ENCODE data around the gene CAP2.
"Not testable (repeated sequence)": the region's sequence is repeated elsewhere in the genome, so short reads cannot be mapped to it uniquely, and the experiment has no call there.

Gene CAP2

GRCh38 chr6:17536586-17536985 lies 143.2 kb downstream of the CAP2 start:
- no peaks in the 10 kb centered on the region for H3K9me3 ChIP-seq (ENCODE audit: control insufficient read depth, insufficient read depth, low read length)

GRCh38 chr6:17542243-17542642 lies 148.8 kb downstream of the CAP2 start:
- H3K27ac ChIP-seq (ENCODE audit: low read depth, low read length) = no peak overlapping the region
- H3K4me1 ChIP-seq (ENCODE audit: control insufficient read depth, insufficient read depth, low read length) = no peaks in the 10 kb centered on the region
- no peaks in the 10 kb centered on the region for H3K27me3 ChIP-seq (ENCODE audit: control insufficient read depth, insufficient read depth, low read length)
- no peaks in the 10 kb centered on the region for H3K9me3 ChIP-seq (ENCODE audit: control insufficient read depth, insufficient read depth, low read length)
- H3K36me3 ChIP-seq (ENCODE audit: control insufficient read depth, insufficient read depth, low read length) = peaks cover 5% of the 10 kb centered on the region; the same call in 1 of the 2 replicates
- H3K9ac ChIP-seq (ENCODE audit: low read depth, low read length) = no peak overlapping the region
- H3K4me3 ChIP-seq (ENCODE audit: low read depth, low read length) = no peak overlapping the region

More at GRCh38 chr6:17536586-17536985, 143.2 kb downstream of the CAP2 start:
- Histone ChIP-seq H3K9ac (ENCODE audit: low read depth, low read length) (no peak overlapping the region), H3K36me3 (ENCODE audit: control insufficient read depth, insufficient read depth, low read length) (no peaks in the 10 kb centered on the region), H3K27ac (ENCODE audit: low read depth, low read length) (no peak overlapping the region), H3K27me3 (ENCODE audit: control insufficient read depth, insufficient read depth, low read length) (no peaks in the 10 kb centered on the region), H3K4me3 (ENCODE audit: low read depth, low read length) (no peak overlapping the region), H3K4me1 (ENCODE audit: control insufficient read depth, insufficient read depth, low read length) (no peaks in the 10 kb centered on the region)

GRCh38 chr6:17545681-17546080 lies 152.3 kb downstream of the CAP2 start:
- not testable (repeated sequence) for H3K4me1 ChIP-seq (ENCODE audit: control insufficient read depth, insufficient read depth, low read length); H3K4me3 ChIP-seq (ENCODE audit: low read depth, low read length); H3K27me3 ChIP-seq (ENCODE audit: control insufficient read depth, insufficient read depth, low read length); H3K27ac ChIP-seq (ENCODE audit: low read depth, low read length); H3K9me3 ChIP-seq (ENCODE audit: control insufficient read depth, insufficient read depth, low read length); H3K36me3 ChIP-seq (ENCODE audit: control insufficient read depth, insufficient read depth, low read length); H3K9ac ChIP-seq (ENCODE audit: low read depth, low read length)

GRCh38 chr6:17551383-17551958 lies 158.1 kb downstream of the CAP2 start:
- Histone ChIP-seq H3K27me3 (ENCODE audit: control insufficient read depth, insufficient read depth, low read length) (no peaks in the 10 kb centered on the region), H3K9ac (ENCODE audit: low read depth, low read length) (no peak overlapping the region), H3K4me1 (ENCODE audit: control insufficient read depth, insufficient read depth, low read length) (no peaks in the 10 kb centered on the region), H3K4me3 (ENCODE audit: low read depth, low read length) (no peak overlapping the region), H3K36me3 (ENCODE audit: control insufficient read depth, insufficient read depth, low read length) (no peaks in the 10 kb centered on the region), H3K27ac (ENCODE audit: low read depth, low read length) (no peak overlapping the region), H3K9me3 (ENCODE audit: control insufficient read depth, insufficient read depth, low read length) (no peaks in the 10 kb centered on the region)

- Histone ChIP-seq H3K9me3 (ENCODE audit: control insufficient read depth, insufficient read depth, low read length) (no peaks in the 10 kb centered on the region), H3K27me3 (ENCODE audit: control insufficient read depth, insufficient read depth, low read length) (no peaks in the 10 kb centered on the region), H3K4me1 (ENCODE audit: control insufficient read depth, insufficient read depth, low read length) (no peaks in the 10 kb centered on the region), H3K27ac (ENCODE audit: low read depth, low read length) (no peak overlapping the region), H3K9ac (ENCODE audit: low read depth, low read length) (no peak overlapping the region), H3K4me3 (ENCODE audit: low read depth, low read length) (no peak overlapping the region), H3K36me3 (ENCODE audit: control insufficient read depth, insufficient read depth, low read length) (no peaks in the 10 kb centered on the region; the same call in 1 of the 2 replicates)
Observed at GRCh38 chr6:17552861-17553260, 159.5 kb downstream of the CAP2 start.

DNA sequence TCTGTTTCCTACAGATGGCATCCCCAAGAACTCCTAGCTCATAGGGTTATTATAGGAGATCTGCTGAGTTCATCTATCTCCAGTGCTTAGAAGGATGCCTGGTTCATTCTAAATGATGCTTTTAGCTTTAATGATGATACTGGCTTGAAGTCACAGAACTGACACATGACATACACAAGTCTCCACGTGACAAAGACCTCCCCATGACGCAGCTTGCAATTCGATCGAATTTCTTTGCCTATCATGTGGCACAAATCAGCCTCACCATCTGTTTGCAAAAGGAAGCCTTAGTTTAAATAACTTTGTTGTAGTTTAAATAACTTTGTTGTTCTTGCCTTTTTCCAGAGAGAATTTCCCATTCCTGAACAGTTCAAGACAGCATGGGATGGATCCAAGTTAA lies 162.6 kb downstream of the CAP2 start:
- Histone ChIP-seq H3K36me3 (ENCODE audit: control insufficient read depth, insufficient read depth, low read length) (no peaks in the 10 kb centered on the region; the same call in 1 of the 2 replicates), H3K9me3 (ENCODE audit: control insufficient read depth, insufficient read depth, low read length) (no peaks in the 10 kb centered on the region), H3K27me3 (ENCODE audit: control insufficient read depth, insufficient read depth, low read length) (no peaks in the 10 kb centered on the region), H3K4me3 (ENCODE audit: low read depth, low read length) (no peak overlapping the region), H3K4me1 (ENCODE audit: control insufficient read depth, insufficient read depth, low read length) (no peaks in the 10 kb centered on the region), H3K27ac (ENCODE audit: low read depth, low read length) (no peak overlapping the region), H3K9ac (ENCODE audit: low read depth, low read length) (no peak overlapping the region)

DNA sequence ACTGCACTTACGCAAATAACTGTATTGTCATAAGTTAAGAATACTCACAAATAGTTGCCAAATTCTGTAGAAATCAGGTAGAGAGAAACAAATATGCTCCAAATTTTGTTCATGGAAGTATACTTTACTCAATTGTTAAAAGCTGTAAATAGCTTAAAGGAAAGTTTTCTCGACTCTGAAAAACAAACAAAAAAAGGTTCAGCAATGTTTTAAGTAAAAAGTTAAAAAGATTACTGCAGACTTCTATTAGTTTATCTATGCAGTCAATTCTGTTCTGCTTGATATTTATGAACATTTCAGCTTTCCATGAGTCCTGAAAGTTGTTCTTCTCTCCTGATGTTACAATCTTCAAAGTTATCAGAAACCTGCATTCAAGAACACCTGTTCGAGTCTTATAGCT lies 169.2 kb downstream of the CAP2 start:
- no peak overlapping the region for H3K9ac ChIP-seq (ENCODE audit: low read depth, low read length)
- no peaks in the 10 kb centered on the region for H3K36me3 ChIP-seq (ENCODE audit: control insufficient read depth, insufficient read depth, low read length)
- H3K4me1 ChIP-seq (ENCODE audit: control insufficient read depth, insufficient read depth, low read length) = no peaks in the 10 kb centered on the region
- H3K27me3 ChIP-seq (ENCODE audit: control insufficient read depth, insufficient read depth, low read length) = no peaks in the 10 kb centered on the region
- peaks cover 39% of the 10 kb centered on the region for H3K9me3 ChIP-seq (ENCODE audit: control insufficient read depth, insufficient read depth, low read length)
- no peak overlapping the region; the same call in 1 of the 2 replicates for H3K4me3 ChIP-seq (ENCODE audit: low read depth, low read length)
- H3K27ac ChIP-seq (ENCODE audit: low read depth, low read length) = no peak overlapping the region

DNA sequence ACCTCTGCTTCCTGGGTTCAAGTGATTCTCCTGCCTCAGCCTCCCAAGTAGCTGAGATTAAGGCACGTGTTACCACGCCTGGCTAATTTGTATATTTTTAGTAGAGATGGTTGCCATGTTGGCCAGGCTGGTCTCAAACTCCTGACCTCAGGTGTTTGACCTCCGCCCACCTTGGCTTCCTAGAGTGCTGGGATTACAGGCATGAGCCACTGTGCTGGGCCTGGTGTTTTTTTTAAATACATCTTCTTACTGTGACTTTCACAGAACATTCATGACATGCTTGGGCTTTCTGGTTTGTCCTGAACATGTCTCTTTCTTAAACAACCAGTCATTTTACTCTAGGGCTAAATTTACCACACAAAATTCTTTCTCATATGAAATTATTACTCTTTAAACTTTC lies 172.0 kb downstream of the CAP2 start:
- H3K4me3 ChIP-seq (ENCODE audit: low read depth, low read length) = no peak overlapping the region
- no peak overlapping the region for H3K9ac ChIP-seq (ENCODE audit: low read depth, low read length)
- H3K4me1 ChIP-seq (ENCODE audit: control insufficient read depth, insufficient read depth, low read length) = no peaks in the 10 kb centered on the region
- no peaks in the 10 kb centered on the region for H3K36me3 ChIP-seq (ENCODE audit: control insufficient read depth, insufficient read depth, low read length)
- H3K9me3 ChIP-seq (ENCODE audit: control insufficient read depth, insufficient read depth, low read length) = peaks cover 39% of the 10 kb centered on the region
- no peak overlapping the region for H3K27ac ChIP-seq (ENCODE audit: low read depth, low read length)
- no peaks in the 10 kb centered on the region for H3K27me3 ChIP-seq (ENCODE audit: control insufficient read depth, insufficient read depth, low read length)

- no peak overlapping the region for H3K9ac ChIP-seq (ENCODE audit: low read depth, low read length)
- H3K27ac ChIP-seq (ENCODE audit: low read depth, low read length) = no peak overlapping the region
- no peaks in the 10 kb centered on the region for H3K27me3 ChIP-seq (ENCODE audit: control insufficient read depth, insufficient read depth, low read length)
- H3K9me3 ChIP-seq (ENCODE audit: control insufficient read depth, insufficient read depth, low read length) = peaks cover 19% of the 10 kb centered on the region
- no peak overlapping the region for H3K4me3 ChIP-seq (ENCODE audit: low read depth, low read length)
- no peaks in the 10 kb centered on the region for H3K4me1 ChIP-seq (ENCODE audit: control insufficient read depth, insufficient read depth, low read length)
- H3K36me3 ChIP-seq (ENCODE audit: control insufficient read depth, insufficient read depth, low read length) = no peaks in the 10 kb centered on the region
Observed at GRCh38 chr6:17574866-17575560, 181.6 kb downstream of the CAP2 start.

DNA sequence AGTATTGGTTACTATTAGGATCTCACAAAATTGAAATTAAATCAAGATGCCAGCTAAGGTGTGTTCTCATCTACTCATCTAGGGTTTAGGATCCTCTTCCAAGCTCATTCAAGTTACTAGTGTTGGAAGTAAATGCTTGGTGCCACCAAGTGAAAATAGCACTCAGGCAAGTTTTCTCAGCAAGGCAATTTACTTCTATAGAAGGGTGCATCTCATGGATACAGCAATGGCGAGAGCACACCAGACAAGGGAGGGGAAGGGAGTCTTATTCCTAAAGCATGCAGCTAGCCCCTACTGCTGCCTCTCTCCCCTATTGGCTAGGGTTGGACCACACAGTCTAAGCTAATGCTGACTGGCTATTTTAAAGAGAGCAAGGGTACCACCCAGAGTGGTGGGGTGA lies 183.7 kb downstream of the CAP2 start:
- no peaks in the 10 kb centered on the region for H3K36me3 ChIP-seq (ENCODE audit: control insufficient read depth, insufficient read depth, low read length)
- H3K27me3 ChIP-seq (ENCODE audit: control insufficient read depth, insufficient read depth, low read length) = no peaks in the 10 kb centered on the region

DNA sequence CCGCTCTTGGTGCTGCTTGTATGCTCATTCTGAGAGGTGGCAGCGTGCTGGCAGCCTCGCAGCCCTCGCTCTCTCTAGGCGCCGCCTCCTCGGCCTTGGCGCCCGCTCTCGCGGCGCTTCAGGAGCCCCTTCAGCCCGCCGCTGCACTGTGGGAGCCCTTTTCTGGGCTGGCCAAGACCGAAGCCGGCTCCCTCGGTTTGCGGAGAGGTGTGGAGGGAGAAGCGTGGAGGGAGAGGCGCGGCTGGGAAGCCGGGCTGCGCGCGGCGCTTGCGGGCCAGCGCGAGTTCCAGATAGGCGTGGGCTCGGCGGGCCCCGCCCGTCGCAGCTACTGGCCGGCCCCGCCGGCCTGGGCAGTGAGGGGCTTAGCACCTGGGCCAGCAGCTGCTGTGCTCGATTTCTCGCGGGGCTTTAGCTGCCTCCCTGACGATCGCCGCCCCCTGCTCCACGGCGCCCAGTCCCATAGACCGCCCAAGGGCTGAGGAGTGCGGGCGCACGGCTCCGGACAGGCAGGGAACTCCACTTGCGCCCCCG lies 187.2 kb downstream of the CAP2 start:
- Histone ChIP-seq H3K27me3 (ENCODE audit: control insufficient read depth, insufficient read depth, low read length) (no peaks in the 10 kb centered on the region), H3K9me3 (ENCODE audit: control insufficient read depth, insufficient read depth, low read length) (peaks cover 19% of the 10 kb centered on the region), H3K27ac (ENCODE audit: low read depth, low read length) (no peak overlapping the region), H3K9ac (ENCODE audit: low read depth, low read length) (peak overlapping the region; percentile 35; the same call in 1 of the 2 replicates), H3K36me3 (ENCODE audit: control insufficient read depth, insufficient read depth, low read length) (no peaks in the 10 kb centered on the region), H3K4me1 (ENCODE audit: control insufficient read depth, insufficient read depth, low read length) (no peaks in the 10 kb centered on the region), H3K4me3 (ENCODE audit: low read depth, low read length) (peak overlapping the region; percentile 57)

More for the DNA sequence above, 183.7 kb downstream of the CAP2 start:
- no peaks in the 10 kb centered on the region for H3K4me1 ChIP-seq (ENCODE audit: control insufficient read depth, insufficient read depth, low read length)
- no peak overlapping the region for H3K9ac ChIP-seq (ENCODE audit: low read depth, low read length)
- H3K4me3 ChIP-seq (ENCODE audit: low read depth, low read length) = no peak overlapping the region
- H3K9me3 ChIP-seq (ENCODE audit: control insufficient read depth, insufficient read depth, low read length) = peaks cover 19% of the 10 kb centered on the region
- no peak overlapping the region for H3K27ac ChIP-seq (ENCODE audit: low read depth, low read length)

Data from HUES48 (cell line).